GM12865 (cell line): ENCODE data around the gene STRBP.

Experiments used
- DNase-seq: peaks from one replicate; pipeline ENCODE4 v3.0.0; 2010; ENCODE audit warnings: low read depth
- H3K4me3 ChIP-seq: 2 replicates; pipeline ENCODE4 v1.5.1; 2011; ENCODE audit warnings: mild to moderate bottlenecking, low read depth, low read length, control low read depth
- TF ChIP-seq, protein P1 (sequence below): IDR thresholded peaks from 2 replicates; pipeline ENCODE4 v1.5.1; 2011; ENCODE audit warnings: low read length, control low read depth, low read depth, inconsistent platforms; ENCODE audit not compliant: insufficient read depth; ENCODE audit errors: missing control alignments

Gene STRBP

DNA sequence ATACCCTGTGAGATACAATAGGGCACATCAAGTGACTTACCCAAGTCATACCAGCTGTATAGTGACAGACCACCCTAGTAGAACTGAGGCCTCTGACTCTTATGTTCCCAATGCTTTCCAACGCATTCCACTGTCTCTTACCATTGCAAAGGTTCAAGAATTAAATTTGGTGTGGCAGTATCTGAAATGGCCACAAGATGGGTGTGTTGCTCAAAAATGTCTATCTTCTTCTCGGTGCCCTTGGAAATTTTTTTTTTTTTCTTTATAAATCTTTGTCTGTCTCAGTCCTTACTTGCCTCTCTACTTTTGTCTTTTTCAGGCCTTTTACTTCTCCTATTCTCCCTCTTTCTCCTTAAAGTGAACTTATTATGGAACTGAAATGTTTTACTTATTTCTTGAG lies 186.6 kb downstream of the STRBP start:
- TF ChIP-seq, protein P1, sequence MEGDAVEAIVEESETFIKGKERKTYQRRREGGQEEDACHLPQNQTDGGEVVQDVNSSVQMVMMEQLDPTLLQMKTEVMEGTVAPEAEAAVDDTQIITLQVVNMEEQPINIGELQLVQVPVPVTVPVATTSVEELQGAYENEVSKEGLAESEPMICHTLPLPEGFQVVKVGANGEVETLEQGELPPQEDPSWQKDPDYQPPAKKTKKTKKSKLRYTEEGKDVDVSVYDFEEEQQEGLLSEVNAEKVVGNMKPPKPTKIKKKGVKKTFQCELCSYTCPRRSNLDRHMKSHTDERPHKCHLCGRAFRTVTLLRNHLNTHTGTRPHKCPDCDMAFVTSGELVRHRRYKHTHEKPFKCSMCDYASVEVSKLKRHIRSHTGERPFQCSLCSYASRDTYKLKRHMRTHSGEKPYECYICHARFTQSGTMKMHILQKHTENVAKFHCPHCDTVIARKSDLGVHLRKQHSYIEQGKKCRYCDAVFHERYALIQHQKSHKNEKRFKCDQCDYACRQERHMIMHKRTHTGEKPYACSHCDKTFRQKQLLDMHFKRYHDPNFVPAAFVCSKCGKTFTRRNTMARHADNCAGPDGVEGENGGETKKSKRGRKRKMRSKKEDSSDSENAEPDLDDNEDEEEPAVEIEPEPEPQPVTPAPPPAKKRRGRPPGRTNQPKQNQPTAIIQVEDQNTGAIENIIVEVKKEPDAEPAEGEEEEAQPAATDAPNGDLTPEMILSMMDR = peak; percentile 56
- peak; percentile 47 for DNase-seq
- no peak overlapping the region for H3K4me3 ChIP-seq

DNA sequence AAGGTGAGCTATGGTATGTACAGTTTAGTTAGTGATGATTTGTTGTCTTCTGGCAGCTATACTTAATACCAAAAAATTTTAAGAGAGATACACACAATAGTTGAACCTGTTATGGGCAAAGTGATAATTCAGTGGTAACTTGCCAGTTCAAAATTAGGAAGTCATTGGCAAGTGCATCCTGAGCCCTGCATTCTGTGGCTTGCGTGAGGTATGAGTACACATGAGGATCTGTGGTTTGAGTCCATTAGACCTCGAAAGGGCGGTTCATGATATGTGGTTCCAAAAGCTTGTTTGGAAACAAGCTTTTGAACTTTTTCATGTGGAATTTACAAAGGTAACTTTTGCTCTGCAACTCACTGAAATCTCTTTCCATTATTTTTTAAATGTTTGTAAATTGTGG lies 187.9 kb downstream of the STRBP start:
- TF ChIP-seq, protein P1 = no peak
- no peak for DNase-seq

DNA sequence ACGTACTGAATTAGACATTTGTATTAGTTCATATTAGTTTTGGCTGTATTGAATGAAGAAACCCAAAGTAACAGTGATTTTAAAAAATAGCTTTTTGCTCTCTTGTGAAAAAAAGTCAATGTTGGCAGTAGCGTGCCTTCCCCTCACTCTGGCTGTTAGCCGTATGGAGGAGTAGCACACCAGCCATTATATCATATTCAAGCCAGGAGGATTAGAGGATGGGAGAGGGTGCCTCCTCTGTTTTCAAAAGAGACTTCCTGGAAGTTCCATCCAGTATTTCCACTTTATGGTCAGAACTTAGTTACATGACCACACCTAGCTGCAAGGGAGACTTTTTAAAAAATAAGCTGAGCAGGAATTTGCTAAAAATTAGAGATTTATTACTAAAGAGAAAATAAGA lies 193.8 kb downstream of the STRBP start:
- TF ChIP-seq, protein P1 = no peak
- H3K4me3 ChIP-seq = no peak overlapping the region
- DNase-seq = no peak

More for the DNA sequence above, 187.9 kb downstream of the STRBP start:
- no peak overlapping the region for H3K4me3 ChIP-seq

DNA sequence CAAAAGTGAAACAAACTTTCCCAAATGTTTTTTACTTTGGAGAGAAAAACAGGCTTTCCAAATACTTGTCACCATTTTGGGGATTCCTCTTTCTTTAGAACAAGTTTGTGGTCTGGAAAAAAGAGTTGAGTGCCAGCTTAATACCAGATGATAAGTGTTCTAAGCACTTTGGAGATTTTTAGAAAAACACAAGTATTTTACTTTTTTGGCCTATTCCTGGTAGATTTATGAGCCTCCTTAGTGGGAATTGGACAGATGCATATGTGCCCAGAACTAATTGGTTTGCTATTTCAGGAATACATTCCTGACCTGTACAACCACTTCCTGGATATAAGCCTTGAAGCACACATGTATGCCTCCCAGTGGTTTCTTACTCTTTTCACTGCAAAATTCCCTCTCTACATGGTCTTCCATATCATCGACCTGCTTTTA lies 194.4 kb downstream of the STRBP start:
- DNase-seq = no peak
- H3K4me3 ChIP-seq = no peak overlapping the region
- TF ChIP-seq, protein P1 = no peak

DNA sequence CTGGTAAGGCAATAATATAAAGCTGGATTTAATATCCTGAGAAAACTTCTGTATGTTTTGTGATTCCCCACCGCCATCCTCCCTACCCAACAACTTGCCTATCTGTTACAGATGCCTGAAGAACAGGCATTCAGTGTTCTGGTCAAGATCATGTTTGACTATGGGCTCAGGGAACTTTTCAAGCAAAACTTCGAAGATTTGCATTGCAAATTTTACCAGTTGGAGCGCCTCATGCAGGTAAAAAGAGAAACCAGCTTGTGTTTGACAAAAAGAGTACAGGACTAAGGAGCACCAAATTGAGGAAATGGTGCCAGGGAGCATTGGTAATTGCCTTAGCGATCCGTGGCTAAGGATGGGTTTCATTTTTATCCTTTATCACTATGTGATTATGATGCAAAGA lies 194.9 kb downstream of the STRBP start:
- no peak overlapping the region for H3K4me3 ChIP-seq

DNA sequence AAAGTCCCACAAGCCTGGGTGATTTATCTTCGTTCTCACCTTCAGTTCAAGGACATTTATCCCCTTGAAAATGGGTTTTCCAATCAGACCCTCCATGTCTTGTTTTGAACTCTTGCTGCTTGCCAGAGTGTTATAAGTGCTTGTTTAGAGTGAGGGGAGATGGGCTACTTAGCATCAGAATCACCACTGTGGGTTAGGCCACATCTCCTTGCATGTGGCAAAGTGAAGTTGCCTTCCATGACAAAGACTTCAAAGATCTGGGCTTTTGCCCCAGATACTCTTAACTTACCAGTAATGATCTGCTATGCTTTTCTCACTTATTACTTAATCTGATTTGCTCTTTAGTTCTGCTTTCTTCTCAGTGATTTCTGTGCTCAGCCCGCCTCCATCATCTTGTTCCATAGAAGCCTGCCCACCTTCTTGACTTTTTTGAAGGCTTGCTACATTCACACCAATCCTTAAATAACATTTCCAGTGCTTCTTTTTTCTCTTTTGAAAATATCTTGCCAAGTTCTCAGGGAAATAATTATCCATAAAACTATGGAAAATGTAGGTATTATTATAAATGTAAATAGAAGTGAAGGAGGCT lies 195.9 kb downstream of the STRBP start:
- DNase-seq = no peak
- H3K4me3 ChIP-seq = no peak overlapping the region
- TF ChIP-seq, protein P1 = no peak

More for the DNA sequence above, 194.9 kb downstream of the STRBP start:
- peak; percentile 21 for DNase-seq
- TF ChIP-seq, protein P1 = no peak
